ENCODE results near the gene DNAH10.
A peak's percentile ranks its signal among the peaks of the same experiment; 100 is the strongest.

Gene DNAH10

DNA sequence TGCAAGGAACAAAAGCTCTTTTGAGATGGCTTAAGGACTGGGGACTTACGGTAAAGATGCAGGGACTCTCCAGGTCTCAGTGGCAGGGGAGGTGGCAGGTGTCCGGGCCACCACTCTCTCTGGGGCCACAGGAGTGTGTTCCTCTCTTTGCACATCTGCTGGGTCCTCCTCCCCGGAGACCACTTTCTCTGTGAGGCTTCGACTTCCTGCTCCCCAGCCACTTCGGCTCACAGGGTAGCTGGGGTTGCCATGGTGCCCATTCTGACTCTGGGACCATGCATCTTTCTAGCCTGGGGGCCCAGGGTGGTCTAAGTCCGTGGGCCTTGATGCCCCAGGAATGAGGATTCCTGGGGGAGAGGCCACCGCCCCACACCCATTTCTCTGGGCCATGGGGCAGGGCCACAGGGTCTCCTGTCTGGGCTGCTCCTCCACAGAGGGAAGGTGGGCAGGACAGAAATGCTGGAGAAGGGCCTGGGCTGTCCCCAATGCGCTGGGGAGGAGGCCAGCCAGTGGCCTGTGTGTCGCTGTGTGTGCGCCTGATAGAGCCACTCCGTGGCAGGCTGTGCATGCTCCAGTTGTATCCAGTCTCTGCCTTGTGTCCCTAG, 172.0 kb downstream of the DNAH10 start:
- DNase-seq = no peak
- H3K4me1 ChIP-seq (ENCODE audit: control extremely low read depth in 1 of 4, control insufficient read depth in 4 of 4, insufficient read depth in 4 of 4, low read length in 3 of 4) = peaks cover 0 to 20% (median 17%) of the 10 kb centered on the region in 4 experiments
- no peaks in the 10 kb centered on the region for H3K27me3 ChIP-seq (replicated peaks in 2 of 5; ENCODE audit: control insufficient read depth in 4 of 5, insufficient read depth in 5 of 5, low read length in 4 of 5)
- H3K27ac ChIP-seq (ENCODE audit: insufficient read depth in 1 of 2, low read depth in 1 of 2, low read length in 2 of 2, poor library complexity in 1 of 2, severe bottlenecking in 2 of 2) = no peak overlapping the region
- H3K4me3 ChIP-seq (ENCODE audit: control insufficient read depth in 1 of 7, extremely low read depth in 1 of 7, insufficient read depth in 4 of 7, low read depth in 2 of 7, low read length in 6 of 7) = no peak overlapping the region
- peaks cover 0 to 15% (median 2%) of the 10 kb centered on the region in 4 experiments for H3K36me3 ChIP-seq (ENCODE audit: control insufficient read depth in 4 of 4, insufficient read depth in 4 of 4, low read length in 3 of 4)
- no peaks in the 10 kb centered on the region for H3K9me3 ChIP-seq (ENCODE audit: control extremely low read depth in 1 of 5, control insufficient read depth in 4 of 5, insufficient read depth in 2 of 5, low read depth in 1 of 5, low read length in 4 of 5)
- WGBS (ENCODE audit: insufficient coverage) = 96% methylated on average over 10 of the region's 11 CpGs
- ChIA-PET CTCF (interaction anchor here (2.3 kb wide), 1 partner anchor 29 kb away, joined by 7 read pairs; no protein-coding TSS in a partner anchor), POLR2A (no interaction called here)

DNA sequence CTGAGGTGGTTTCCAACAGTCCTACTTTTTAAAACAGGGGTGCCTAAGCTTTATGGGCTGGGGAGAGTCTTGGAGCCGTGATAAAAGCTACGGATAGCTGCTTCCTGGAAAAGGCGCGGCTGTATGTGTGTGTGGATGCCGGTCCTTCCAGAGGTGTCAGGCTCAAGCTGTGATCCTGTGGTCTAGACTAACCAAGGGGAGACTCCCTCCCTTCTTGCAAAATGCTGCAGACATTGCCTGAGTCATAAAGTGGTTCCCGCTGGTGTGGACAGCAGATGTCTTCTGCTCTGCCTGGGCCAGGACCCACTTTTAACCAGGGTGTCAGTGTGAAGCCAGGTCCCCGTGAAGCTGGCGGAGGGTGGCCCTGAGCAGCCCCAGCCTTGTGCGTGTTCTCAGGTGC, 172.7 kb downstream of the DNAH10 start:
- POLR2A ChIA-PET = no interaction called here

DNA sequence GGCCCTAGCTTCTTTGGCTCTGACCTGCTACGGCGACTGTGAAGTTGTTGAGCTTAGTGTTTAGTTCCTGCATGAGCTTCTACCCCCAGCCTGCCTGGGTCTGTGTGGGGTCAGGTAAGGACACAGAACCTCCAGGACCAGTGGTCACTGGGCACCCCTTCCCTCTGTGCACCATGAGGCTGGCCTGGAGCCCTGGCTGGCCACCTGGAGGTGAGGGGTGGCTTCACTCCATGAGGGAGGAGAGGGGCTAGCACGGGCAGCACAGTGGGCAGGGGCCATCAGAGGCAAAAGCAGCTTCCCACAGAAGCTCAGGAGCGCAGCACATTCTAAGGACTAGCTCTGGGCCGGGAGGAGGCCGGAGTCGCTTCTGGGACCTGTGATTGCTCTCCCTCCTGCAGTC, 173.9 kb downstream of the DNAH10 start:
- Histone ChIP-seq H3K4me1 (ENCODE audit: control extremely low read depth in 1 of 4, control insufficient read depth in 4 of 4, insufficient read depth in 4 of 4, low read length in 3 of 4) (peaks cover 0 to 20% (median 17%) of the 10 kb centered on the region in 4 experiments), H3K27me3 (replicated peaks in 2 of 5; ENCODE audit: control insufficient read depth in 4 of 5, insufficient read depth in 5 of 5, low read length in 4 of 5) (no peaks in the 10 kb centered on the region), H3K9me3 (ENCODE audit: control extremely low read depth in 1 of 5, control insufficient read depth in 4 of 5, insufficient read depth in 2 of 5, low read depth in 1 of 5, low read length in 4 of 5) (no peaks in the 10 kb centered on the region), H3K27ac (ENCODE audit: insufficient read depth in 1 of 2, low read depth in 1 of 2, low read length in 2 of 2, poor library complexity in 1 of 2, severe bottlenecking in 2 of 2) (no peak overlapping the region), H3K4me3 (ENCODE audit: control insufficient read depth in 1 of 7, extremely low read depth in 1 of 7, insufficient read depth in 4 of 7, low read depth in 2 of 7, low read length in 6 of 7) (no peak overlapping the region), H3K36me3 (ENCODE audit: control insufficient read depth in 4 of 4, insufficient read depth in 4 of 4, low read length in 3 of 4) (peaks cover 0 to 21% (median 2%) of the 10 kb centered on the region in 4 experiments)
- ChIA-PET POLR2A (no interaction called here), CTCF (no interaction called here)
- 95% methylated on average over 3 of the region's 7 CpGs for WGBS (ENCODE audit: insufficient coverage)
- no peak for DNase-seq

More for the DNA sequence above, 172.7 kb downstream of the DNAH10 start:
- CTCF ChIA-PET = interaction anchor here (2.3 kb wide), 1 partner anchor 29 kb away, joined by 7 read pairs; no protein-coding TSS in a partner anchor
- no peaks in the 10 kb centered on the region for H3K27me3 ChIP-seq (replicated peaks in 2 of 5; ENCODE audit: control insufficient read depth in 4 of 5, insufficient read depth in 5 of 5, low read length in 4 of 5)
- WGBS (ENCODE audit: insufficient coverage) = 81% methylated on average over 3 of the region's 9 CpGs
- no peak overlapping the region for H3K4me3 ChIP-seq (ENCODE audit: control insufficient read depth in 1 of 7, extremely low read depth in 1 of 7, insufficient read depth in 4 of 7, low read depth in 2 of 7, low read length in 6 of 7)
- DNase-seq = no peak
- no peak overlapping the region for H3K27ac ChIP-seq (ENCODE audit: insufficient read depth in 1 of 2, low read depth in 1 of 2, low read length in 2 of 2, poor library complexity in 1 of 2, severe bottlenecking in 2 of 2)
- no peaks in the 10 kb centered on the region for H3K9me3 ChIP-seq (ENCODE audit: control extremely low read depth in 1 of 5, control insufficient read depth in 4 of 5, insufficient read depth in 2 of 5, low read depth in 1 of 5, low read length in 4 of 5)
- peaks cover 0 to 15% (median 2%) of the 10 kb centered on the region in 4 experiments for H3K36me3 ChIP-seq (ENCODE audit: control insufficient read depth in 4 of 4, insufficient read depth in 4 of 4, low read length in 3 of 4)
- H3K4me1 ChIP-seq (ENCODE audit: control extremely low read depth in 1 of 4, control insufficient read depth in 4 of 4, insufficient read depth in 4 of 4, low read length in 3 of 4) = peaks cover 0 to 20% (median 17%) of the 10 kb centered on the region in 4 experiments

DNA sequence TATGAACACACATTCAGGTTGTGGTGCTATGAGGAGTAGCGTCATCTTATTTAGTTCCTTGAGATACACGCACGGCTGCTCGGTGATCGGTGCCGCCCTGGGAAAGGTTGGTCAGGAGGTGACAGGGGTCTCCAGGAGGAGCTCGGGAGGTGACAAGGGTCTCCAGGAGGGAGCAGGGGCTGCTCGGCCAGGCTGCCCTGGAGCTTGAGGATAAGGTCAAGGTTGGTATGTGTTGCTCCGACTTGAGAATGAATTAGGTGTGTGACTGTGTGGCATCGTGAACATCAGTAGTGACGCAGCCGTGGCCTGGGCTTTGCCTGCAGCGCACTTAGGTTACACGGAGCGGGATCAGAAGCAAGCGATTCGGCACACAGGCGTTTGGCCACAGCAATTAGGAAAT, 174.4 kb downstream of the DNAH10 start:
- ChIA-PET POLR2A (no interaction called here), CTCF (no interaction called here)
- DNase-seq = no peak
- no peak overlapping the region for H3K27ac ChIP-seq (ENCODE audit: insufficient read depth in 1 of 2, low read depth in 1 of 2, low read length in 2 of 2, poor library complexity in 1 of 2, severe bottlenecking in 2 of 2)
- H3K9me3 ChIP-seq (ENCODE audit: control extremely low read depth in 1 of 5, control insufficient read depth in 4 of 5, insufficient read depth in 2 of 5, low read depth in 1 of 5, low read length in 4 of 5) = peaks cover 0 to 2% (median under 1%) of the 10 kb centered on the region in 5 experiments
- peaks cover 2 to 25% (median 6%) of the 10 kb centered on the region in 4 experiments for H3K36me3 ChIP-seq (ENCODE audit: control insufficient read depth in 4 of 4, insufficient read depth in 4 of 4, low read length in 3 of 4)
- no peaks in the 10 kb centered on the region for H3K27me3 ChIP-seq (replicated peaks in 2 of 5; ENCODE audit: control insufficient read depth in 4 of 5, insufficient read depth in 5 of 5, low read length in 4 of 5)
- no peak overlapping the region for H3K4me3 ChIP-seq (ENCODE audit: control insufficient read depth in 1 of 7, extremely low read depth in 1 of 7, insufficient read depth in 4 of 7, low read depth in 2 of 7, low read length in 6 of 7)
- H3K4me1 ChIP-seq (ENCODE audit: control extremely low read depth in 1 of 4, control insufficient read depth in 4 of 4, insufficient read depth in 4 of 4, low read length in 3 of 4) = peaks cover 0 to 20% (median 17%) of the 10 kb centered on the region in 4 experiments
- WGBS (ENCODE audit: insufficient coverage) = 95% methylated on average over 16 of the region's 18 CpGs

DNA sequence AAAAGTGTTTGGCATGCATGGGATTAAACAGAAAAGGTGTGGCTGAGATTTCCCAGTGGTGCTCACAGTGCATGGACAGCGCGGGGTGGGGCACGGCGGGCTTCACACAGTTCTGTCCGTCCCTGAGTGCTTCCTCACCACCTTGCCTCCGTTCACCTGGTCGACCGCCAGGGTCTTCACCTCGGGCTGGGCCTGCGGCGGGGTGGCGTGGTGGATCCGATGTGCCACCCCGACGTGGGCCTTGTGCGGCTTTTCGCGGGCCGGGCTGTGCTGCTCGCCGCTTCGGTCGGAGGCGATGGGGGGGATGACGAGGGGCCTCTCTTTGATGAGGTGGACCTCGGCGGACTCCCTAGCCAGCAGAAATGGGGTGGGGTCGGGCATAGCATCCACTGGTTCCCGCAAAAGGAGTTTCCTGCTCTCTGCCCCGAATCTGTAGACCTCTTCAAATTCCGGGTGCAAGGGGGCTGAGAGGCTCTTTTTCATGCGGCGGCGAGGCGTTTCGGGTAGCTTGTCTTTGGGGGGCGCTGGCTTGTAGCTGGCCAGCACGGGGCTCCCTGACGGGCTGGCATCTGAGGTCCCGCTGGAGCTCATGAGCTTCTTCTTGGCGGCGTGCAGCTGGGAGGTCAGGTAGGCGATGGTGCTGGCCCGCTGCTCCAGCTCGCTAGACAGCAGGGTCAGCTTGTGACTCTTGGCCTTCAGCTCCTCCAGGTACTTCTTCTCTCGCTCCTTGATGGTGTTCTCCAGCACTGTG, 175.0 kb downstream of the DNAH10 start:
- ChIA-PET CTCF (interaction anchor here (0.6 to 1.6 kb wide), 4 partner anchors 22 to 168 kb away, joined by 3 to 5 read pairs (median 4); no protein-coding TSS in a partner anchor), POLR2A (interaction anchor here (0.6 kb wide), 1 partner anchor 116 kb away, joined by 3 read pairs; no protein-coding TSS in a partner anchor)
- 93% methylated on average over 43 of the region's 46 CpGs for WGBS (ENCODE audit: insufficient coverage)
- Histone ChIP-seq H3K4me3 (ENCODE audit: control insufficient read depth in 1 of 7, extremely low read depth in 1 of 7, insufficient read depth in 4 of 7, low read depth in 2 of 7, low read length in 6 of 7) (peak overlapping the region in 5 of 7 experiments; percentile 9 to 70 (median 56)), H3K36me3 (ENCODE audit: control insufficient read depth in 4 of 4, insufficient read depth in 4 of 4, low read length in 3 of 4) (peaks cover 5 to 32% (median 11%) of the 10 kb centered on the region in 4 experiments), H3K9me3 (ENCODE audit: control extremely low read depth in 1 of 5, control insufficient read depth in 4 of 5, insufficient read depth in 2 of 5, low read depth in 1 of 5, low read length in 4 of 5) (peaks cover 0 to 9% (median 7%) of the 10 kb centered on the region in 5 experiments), H3K4me1 (ENCODE audit: control extremely low read depth in 1 of 4, control insufficient read depth in 4 of 4, insufficient read depth in 4 of 4, low read length in 3 of 4) (peaks cover 0 to 20% (median 17%) of the 10 kb centered on the region in 4 experiments), H3K27ac (ENCODE audit: insufficient read depth in 1 of 2, low read depth in 1 of 2, low read length in 2 of 2, poor library complexity in 1 of 2, severe bottlenecking in 2 of 2) (peak overlapping the region in 1 of 2 experiments; percentile 52), H3K27me3 (replicated peaks in 2 of 5; ENCODE audit: control insufficient read depth in 4 of 5, insufficient read depth in 5 of 5, low read length in 4 of 5) (no peaks in the 10 kb centered on the region)
- no peak for DNase-seq

DNA sequence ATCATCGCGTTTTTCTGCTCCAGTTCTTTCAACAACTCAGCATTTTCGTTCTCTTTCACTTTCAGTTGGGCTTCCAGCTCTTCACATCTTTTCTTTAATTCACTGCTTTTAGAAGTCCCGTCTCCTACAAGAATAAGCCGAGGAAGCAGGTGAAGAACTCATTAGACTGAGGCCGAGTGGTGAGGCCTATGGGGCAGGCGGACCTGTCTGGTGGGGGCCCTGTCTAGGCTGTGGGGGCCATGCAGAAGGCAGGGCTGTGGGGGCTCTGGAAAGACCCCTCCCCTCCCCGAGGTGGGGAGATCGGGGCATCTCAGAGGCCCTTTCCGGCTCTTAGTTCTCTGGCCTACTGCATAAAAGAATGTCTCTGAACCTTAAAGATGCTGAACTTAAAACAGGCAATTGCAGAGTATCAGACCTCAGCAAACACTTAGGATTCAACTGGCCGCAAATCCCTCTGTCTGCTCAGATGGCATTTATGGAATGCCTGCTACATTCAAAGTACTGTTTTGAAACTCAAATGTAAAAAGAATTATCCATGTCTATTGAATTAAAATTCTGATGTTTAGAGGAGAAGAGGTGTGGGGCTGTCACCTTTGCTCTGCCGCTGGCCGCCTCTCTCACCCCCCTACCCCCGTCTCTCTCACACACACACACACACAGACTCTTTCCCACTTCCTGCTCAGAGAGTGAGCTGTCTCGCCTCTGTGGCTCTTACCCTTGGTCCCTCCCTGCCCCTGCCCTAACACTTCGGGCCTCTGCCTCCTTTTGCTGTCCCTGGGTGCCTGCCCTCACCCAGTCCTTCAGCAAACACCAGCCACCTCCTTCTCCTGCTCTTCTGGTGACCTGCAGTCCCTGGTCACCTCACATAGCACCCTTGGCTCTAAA, 175.8 kb downstream of the DNAH10 start:
- ChIA-PET CTCF (interaction anchor here (0.6 to 1.7 kb wide), 8 partner anchors 13 to 169 kb away, joined by 3 to 6 read pairs (median 4); no protein-coding TSS in a partner anchor), POLR2A (interaction anchor here (0.6 kb wide), 1 partner anchor 117 kb away, joined by 3 read pairs; no protein-coding TSS in a partner anchor)
- peak; percentile 33 to 71 (median 64) for DNase-seq
- WGBS (ENCODE audit: insufficient coverage) = 15% methylated on average over 15 of the region's 16 CpGs
- Histone ChIP-seq H3K4me3 (ENCODE audit: control insufficient read depth in 1 of 7, extremely low read depth in 1 of 7, insufficient read depth in 4 of 7, low read depth in 2 of 7, low read length in 6 of 7) (peak overlapping the region in 6 of 7 experiments; percentile 2 to 70 (median 41)), H3K9me3 (ENCODE audit: control extremely low read depth in 1 of 5, control insufficient read depth in 4 of 5, insufficient read depth in 2 of 5, low read depth in 1 of 5, low read length in 4 of 5) (peaks cover 0 to 15% (median 12%) of the 10 kb centered on the region in 5 experiments), H3K27ac (ENCODE audit: insufficient read depth in 1 of 2, low read depth in 1 of 2, low read length in 2 of 2, poor library complexity in 1 of 2, severe bottlenecking in 2 of 2) (peak overlapping the region in 1 of 2 experiments; percentile 52), H3K4me1 (ENCODE audit: control extremely low read depth in 1 of 4, control insufficient read depth in 4 of 4, insufficient read depth in 4 of 4, low read length in 3 of 4) (peaks cover 0 to 20% (median 17%) of the 10 kb centered on the region in 4 experiments), H3K27me3 (replicated peaks in 2 of 5; ENCODE audit: control insufficient read depth in 4 of 5, insufficient read depth in 5 of 5, low read length in 4 of 5) (no peaks in the 10 kb centered on the region), H3K36me3 (ENCODE audit: control insufficient read depth in 4 of 4, insufficient read depth in 4 of 4, low read length in 3 of 4) (peaks cover 6 to 40% (median 19%) of the 10 kb centered on the region in 4 experiments)
